ENCODE data around the gene IFFO2.

Gene IFFO2

GRCh38 chr1:18869847-18870594 is 86.5 kb downstream of the IFFO2 start:
- no peak overlapping the region for H3K4me3 ChIP-seq (ENCODE audit: insufficient read depth, low read depth, low read length)
- H3K27ac ChIP-seq (ENCODE audit: insufficient read depth, low read depth, low read length, poor library complexity, severe bottlenecking), result no peak overlapping the region
- no peaks in the 10 kb centered on the region for H3K4me1 ChIP-seq (ENCODE audit: control insufficient read depth, insufficient read depth, low read length)
- H3K9me3 ChIP-seq (ENCODE audit: control insufficient read depth, low read length), result no peaks in the 10 kb centered on the region
- H3K27me3 ChIP-seq (ENCODE audit: control insufficient read depth, insufficient read depth, low read length, poor library complexity, severe bottlenecking), result no peaks in the 10 kb centered on the region
- WGBS, 2 experiments, result 83 to 85% methylated on average over 9 of the region's 9 CpGs
- H3K36me3 ChIP-seq (ENCODE audit: control insufficient read depth, insufficient read depth, low read length), result no peaks in the 10 kb centered on the region

- Histone ChIP-seq H3K9me3 (ENCODE audit: control insufficient read depth, low read length) (no peaks in the 10 kb centered on the region), H3K27me3 (ENCODE audit: control insufficient read depth, insufficient read depth, low read length, poor library complexity, severe bottlenecking) (no peaks in the 10 kb centered on the region), H3K36me3 (ENCODE audit: control insufficient read depth, insufficient read depth, low read length) (no peaks in the 10 kb centered on the region), H3K4me1 (ENCODE audit: control insufficient read depth, insufficient read depth, low read length) (no peaks in the 10 kb centered on the region), H3K27ac (ENCODE audit: insufficient read depth, low read depth, low read length, poor library complexity, severe bottlenecking) (no peak overlapping the region), H3K4me3 (ENCODE audit: insufficient read depth, low read depth, low read length) (no peak overlapping the region)
- WGBS, 2 experiments, result 92 to 93% methylated on average over 12 of the region's 12 CpGs
Measured at GRCh38 chr1:18868801-18869424, 87.6 kb downstream of the IFFO2 start.

- H3K36me3 ChIP-seq (ENCODE audit: control insufficient read depth, insufficient read depth, low read length), result no peaks in the 10 kb centered on the region
- no peaks in the 10 kb centered on the region for H3K4me1 ChIP-seq (ENCODE audit: control insufficient read depth, insufficient read depth, low read length)
- no peak overlapping the region for H3K27ac ChIP-seq (ENCODE audit: insufficient read depth, low read depth, low read length, poor library complexity, severe bottlenecking)
- no peaks in the 10 kb centered on the region for H3K27me3 ChIP-seq (ENCODE audit: control insufficient read depth, insufficient read depth, low read length, poor library complexity, severe bottlenecking)
- 84% methylated on average over 5 of the region's 5 CpGs for WGBS, 2 experiments
- H3K9me3 ChIP-seq (ENCODE audit: control insufficient read depth, low read length), result no peaks in the 10 kb centered on the region
- H3K4me3 ChIP-seq (ENCODE audit: insufficient read depth, low read depth, low read length), result no peak overlapping the region
Measured at GRCh38 chr1:18868354-18868753, 88.1 kb downstream of the IFFO2 start.

GRCh38 chr1:18866846-18867245 is 89.6 kb downstream of the IFFO2 start:
- no peak overlapping the region for H3K27ac ChIP-seq (ENCODE audit: insufficient read depth, low read depth, low read length, poor library complexity, severe bottlenecking)
- no peaks in the 10 kb centered on the region for H3K27me3 ChIP-seq (ENCODE audit: control insufficient read depth, insufficient read depth, low read length, poor library complexity, severe bottlenecking)
- H3K4me3 ChIP-seq (ENCODE audit: insufficient read depth, low read depth, low read length), result no peak overlapping the region
- no peaks in the 10 kb centered on the region for H3K4me1 ChIP-seq (ENCODE audit: control insufficient read depth, insufficient read depth, low read length)
- no peaks in the 10 kb centered on the region for H3K36me3 ChIP-seq (ENCODE audit: control insufficient read depth, insufficient read depth, low read length)
- WGBS, 2 experiments, result 95 to 96% methylated on average over 3 of the region's 3 CpGs
- H3K9me3 ChIP-seq (ENCODE audit: control insufficient read depth, low read length), result no peaks in the 10 kb centered on the region

GRCh38 chr1:18866314-18866713 is 90.2 kb downstream of the IFFO2 start:
- Histone ChIP-seq H3K27ac (ENCODE audit: insufficient read depth, low read depth, low read length, poor library complexity, severe bottlenecking) (no peak overlapping the region), H3K36me3 (ENCODE audit: control insufficient read depth, insufficient read depth, low read length) (no peaks in the 10 kb centered on the region)
- WGBS, 2 experiments, result 91 to 92% methylated on average over 6 of the region's 6 CpGs

GRCh38 chr1:18865176-18865575 is 91.3 kb downstream of the IFFO2 start:
- no peaks in the 10 kb centered on the region for H3K27me3 ChIP-seq (ENCODE audit: control insufficient read depth, insufficient read depth, low read length, poor library complexity, severe bottlenecking)
- H3K36me3 ChIP-seq (ENCODE audit: control insufficient read depth, insufficient read depth, low read length), result no peaks in the 10 kb centered on the region
- H3K9me3 ChIP-seq (ENCODE audit: control insufficient read depth, low read length), result no peaks in the 10 kb centered on the region
- no peak overlapping the region for H3K27ac ChIP-seq (ENCODE audit: insufficient read depth, low read depth, low read length, poor library complexity, severe bottlenecking)
- no peaks in the 10 kb centered on the region for H3K4me1 ChIP-seq (ENCODE audit: control insufficient read depth, insufficient read depth, low read length)
- WGBS, 2 experiments, result 87 to 92% methylated on average over 9 of the region's 9 CpGs
- no peak overlapping the region for H3K4me3 ChIP-seq (ENCODE audit: insufficient read depth, low read depth, low read length)

More at GRCh38 chr1:18866314-18866713, 90.2 kb downstream of the IFFO2 start:
- no peak overlapping the region for H3K4me3 ChIP-seq (ENCODE audit: insufficient read depth, low read depth, low read length)
- H3K9me3 ChIP-seq (ENCODE audit: control insufficient read depth, low read length), result no peaks in the 10 kb centered on the region
- H3K4me1 ChIP-seq (ENCODE audit: control insufficient read depth, insufficient read depth, low read length), result no peaks in the 10 kb centered on the region
- H3K27me3 ChIP-seq (ENCODE audit: control insufficient read depth, insufficient read depth, low read length, poor library complexity, severe bottlenecking), result no peaks in the 10 kb centered on the region

GRCh38 chr1:18861590-18861989 is 94.9 kb downstream of the IFFO2 start:
- no peaks in the 10 kb centered on the region for H3K9me3 ChIP-seq (ENCODE audit: control insufficient read depth, low read length)
- H3K4me1 ChIP-seq (ENCODE audit: control insufficient read depth, insufficient read depth, low read length), result no peaks in the 10 kb centered on the region
- no peak overlapping the region for H3K4me3 ChIP-seq (ENCODE audit: insufficient read depth, low read depth, low read length)
- no peaks in the 10 kb centered on the region for H3K36me3 ChIP-seq (ENCODE audit: control insufficient read depth, insufficient read depth, low read length)
- no peaks in the 10 kb centered on the region for H3K27me3 ChIP-seq (ENCODE audit: control insufficient read depth, insufficient read depth, low read length, poor library complexity, severe bottlenecking)
- H3K27ac ChIP-seq (ENCODE audit: insufficient read depth, low read depth, low read length, poor library complexity, severe bottlenecking), result no peak overlapping the region
- 73 to 79% methylated on average over 8 of the region's 8 CpGs for WGBS, 2 experiments

- no peak overlapping the region for H3K27ac ChIP-seq (ENCODE audit: insufficient read depth, low read depth, low read length, poor library complexity, severe bottlenecking)
- no peaks in the 10 kb centered on the region for H3K4me1 ChIP-seq (ENCODE audit: control insufficient read depth, insufficient read depth, low read length)
- 76 to 79% methylated on average over 9 of the region's 9 CpGs for WGBS, 2 experiments
- no peaks in the 10 kb centered on the region for H3K9me3 ChIP-seq (ENCODE audit: control insufficient read depth, low read length)
- H3K27me3 ChIP-seq (ENCODE audit: control insufficient read depth, insufficient read depth, low read length, poor library complexity, severe bottlenecking), result no peaks in the 10 kb centered on the region
- H3K4me3 ChIP-seq (ENCODE audit: insufficient read depth, low read depth, low read length), result no peak overlapping the region
- no peaks in the 10 kb centered on the region for H3K36me3 ChIP-seq (ENCODE audit: control insufficient read depth, insufficient read depth, low read length)
Measured at GRCh38 chr1:18861082-18861481, 95.4 kb downstream of the IFFO2 start.

GRCh38 chr1:18859560-18859959 is 96.9 kb downstream of the IFFO2 start, which contains the start of gene TAS1R2:
TAS1R2 (minus strand) TSS chr1:18859660; CDS start chr1:18859660, 0 bp downstream.
- H3K4me3 ChIP-seq (ENCODE audit: insufficient read depth, low read depth, low read length), result no peak within 1 kb of the TSS

GRCh38 chr1:18858070-18858688 is 98.3 kb downstream of the IFFO2 start:
- H3K36me3 ChIP-seq (ENCODE audit: control insufficient read depth, insufficient read depth, low read length), result no peaks in the 10 kb centered on the region
- H3K9me3 ChIP-seq (ENCODE audit: control insufficient read depth, low read length), result no peaks in the 10 kb centered on the region
- WGBS, 2 experiments, result 87 to 88% methylated on average over 7 of the region's 7 CpGs
- no peak overlapping the region for H3K4me3 ChIP-seq (ENCODE audit: insufficient read depth, low read depth, low read length)
- no peaks in the 10 kb centered on the region for H3K4me1 ChIP-seq (ENCODE audit: control insufficient read depth, insufficient read depth, low read length)
- no peaks in the 10 kb centered on the region for H3K27me3 ChIP-seq (ENCODE audit: control insufficient read depth, insufficient read depth, low read length, poor library complexity, severe bottlenecking)
- no peak overlapping the region for H3K27ac ChIP-seq (ENCODE audit: insufficient read depth, low read depth, low read length, poor library complexity, severe bottlenecking)

More at GRCh38 chr1:18859560-18859959, 96.9 kb downstream of the IFFO2 start, which contains the start of gene TAS1R2:
- no peaks in the 10 kb centered on the region for H3K36me3 ChIP-seq (ENCODE audit: control insufficient read depth, insufficient read depth, low read length)
- no peak within 1 kb of the TSS for H3K27ac ChIP-seq (ENCODE audit: insufficient read depth, low read depth, low read length, poor library complexity, severe bottlenecking)
- no peaks in the 10 kb centered on the region for H3K4me1 ChIP-seq (ENCODE audit: control insufficient read depth, insufficient read depth, low read length)
- no peaks in the 10 kb centered on the region for H3K9me3 ChIP-seq (ENCODE audit: control insufficient read depth, low read length)
- H3K27me3 ChIP-seq (ENCODE audit: control insufficient read depth, insufficient read depth, low read length, poor library complexity, severe bottlenecking), result no peaks in the 10 kb centered on the region
- 79 to 82% methylated on average over 4 of the region's 4 CpGs for WGBS, 2 experiments

Data from ectodermal cell (in vitro differentiated cells).